Measurements from ENCODE around the gene TM2D1.

TM2D1 gene

GRCh38 chr1:61672376-61672775 is 52.6 kb downstream of the TM2D1 start:
- no peaks in the 10 kb centered on the region for H3K9me2 ChIP-seq (replicated peaks; ENCODE audit: insufficient read depth, low read length)
- H3K9me3 ChIP-seq (ENCODE audit: insufficient read depth, low read length), result no peaks in the 10 kb centered on the region
- no peaks in the 10 kb centered on the region for H3K27me3 ChIP-seq (ENCODE audit: low read length)
- no peaks in the 10 kb centered on the region for H3K36me3 ChIP-seq (ENCODE audit: low read length)
- no peak overlapping the region for H2AFZ ChIP-seq (ENCODE audit: low read depth, low read length, severe bottlenecking)
- TF ChIP-seq CTCF (IDR thresholded peaks at IDR 0.05; ENCODE audit: insufficient read depth, low read length, poor library complexity, severe bottlenecking) (no peak), EZH2phosphoT487 (conservative IDR thresholded peaks at IDR 0.05; ENCODE audit: low read length) (no peak)
- no peak overlapping the region for H3K27ac ChIP-seq (ENCODE audit: low read depth, low read length)
- no peak overlapping the region for H3K4me3 ChIP-seq (ENCODE audit: insufficient read depth, low read length, poor library complexity, severe bottlenecking)
- no peaks in the 10 kb centered on the region for H3F3A ChIP-seq (ENCODE audit: insufficient read depth)
- no peaks in the 10 kb centered on the region for H3K79me2 ChIP-seq (ENCODE audit: insufficient read depth, low read length)
- no peak overlapping the region for H3K4me2 ChIP-seq (ENCODE audit: low read depth, low read length, poor library complexity, severe bottlenecking)
- H3K9ac ChIP-seq (ENCODE audit: low read length), result no peak overlapping the region
- no peaks in the 10 kb centered on the region for H4K20me1 ChIP-seq (ENCODE audit: low read depth, low read length)

DNA sequence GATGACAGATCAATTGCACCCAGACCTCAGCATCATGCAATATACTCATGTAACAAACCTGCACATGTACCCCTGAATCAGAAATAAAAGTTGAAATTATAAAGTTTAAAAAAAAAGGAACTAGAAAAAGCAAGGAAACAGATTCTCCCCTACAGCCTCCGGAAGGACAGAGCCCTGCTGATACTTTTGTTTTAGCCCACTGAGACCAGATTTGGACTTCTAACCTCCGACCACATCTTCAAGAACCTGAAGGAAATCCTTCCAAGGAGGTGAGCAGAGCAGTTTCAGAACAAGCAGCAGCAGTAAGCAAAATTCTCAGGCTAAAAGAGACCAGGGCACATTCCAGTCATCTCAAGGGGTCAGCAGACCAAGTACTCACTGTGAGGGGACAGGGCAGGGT is 54.5 kb downstream of the TM2D1 start:
- no peaks in the 10 kb centered on the region for H3K9me3 ChIP-seq (ENCODE audit: insufficient read depth, low read length)
- no peak overlapping the region for H3K9ac ChIP-seq (ENCODE audit: low read length)
- H3K4me2 ChIP-seq (ENCODE audit: low read depth, low read length, poor library complexity, severe bottlenecking), result no peak overlapping the region
- TF ChIP-seq EZH2phosphoT487 (conservative IDR thresholded peaks at IDR 0.05; ENCODE audit: low read length), result no peak
- TF ChIP-seq CTCF (IDR thresholded peaks at IDR 0.05; ENCODE audit: insufficient read depth, low read length, poor library complexity, severe bottlenecking), result no peak
- H3K4me3 ChIP-seq (ENCODE audit: insufficient read depth, low read length, poor library complexity, severe bottlenecking), result no peak overlapping the region
- H3K79me2 ChIP-seq (ENCODE audit: insufficient read depth, low read length), result no peaks in the 10 kb centered on the region
- H3K27ac ChIP-seq (ENCODE audit: low read depth, low read length), result no peak overlapping the region
- H3K36me3 ChIP-seq (ENCODE audit: low read length), result no peaks in the 10 kb centered on the region
- H3K27me3 ChIP-seq (ENCODE audit: low read length), result no peaks in the 10 kb centered on the region
- H3K9me2 ChIP-seq (replicated peaks; ENCODE audit: insufficient read depth, low read length), result no peaks in the 10 kb centered on the region
- no peak overlapping the region for H2AFZ ChIP-seq (ENCODE audit: low read depth, low read length, severe bottlenecking)
- no peaks in the 10 kb centered on the region for H3F3A ChIP-seq (ENCODE audit: insufficient read depth)
- no peaks in the 10 kb centered on the region for H4K20me1 ChIP-seq (ENCODE audit: low read depth, low read length)

DNA sequence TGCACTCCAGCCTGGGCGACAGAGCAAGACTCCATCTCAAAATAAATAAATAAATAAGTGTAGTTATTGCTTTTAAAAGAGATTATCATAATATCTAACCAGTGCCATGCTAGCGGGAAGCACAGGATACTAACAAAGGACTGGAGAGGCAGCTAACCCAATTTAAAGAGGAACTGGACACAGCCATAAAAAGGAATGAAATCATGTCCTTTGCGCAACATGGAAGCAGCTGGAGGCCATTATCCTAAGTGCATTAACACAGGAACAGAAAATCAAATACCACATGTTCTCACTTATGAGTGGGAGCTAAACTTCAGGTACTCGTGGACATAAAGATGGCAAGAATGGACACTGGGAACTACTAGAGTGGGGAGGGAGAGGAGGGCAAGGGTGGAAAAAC is 54.9 kb downstream of the TM2D1 start:
- H2AFZ ChIP-seq (ENCODE audit: low read depth, low read length, severe bottlenecking), result no peak overlapping the region
- H3K9me2 ChIP-seq (replicated peaks; ENCODE audit: insufficient read depth, low read length), result no peaks in the 10 kb centered on the region
- no peak overlapping the region for H3K4me3 ChIP-seq (ENCODE audit: insufficient read depth, low read length, poor library complexity, severe bottlenecking)
- no peak overlapping the region for H3K27ac ChIP-seq (ENCODE audit: low read depth, low read length)
- no peak overlapping the region for H3K9ac ChIP-seq (ENCODE audit: low read length)
- H4K20me1 ChIP-seq (ENCODE audit: low read depth, low read length), result no peaks in the 10 kb centered on the region
- no peaks in the 10 kb centered on the region for H3K36me3 ChIP-seq (ENCODE audit: low read length)
- no peaks in the 10 kb centered on the region for H3F3A ChIP-seq (ENCODE audit: insufficient read depth)
- TF ChIP-seq EZH2phosphoT487 (conservative IDR thresholded peaks at IDR 0.05; ENCODE audit: low read length), result no peak
- no peak for TF ChIP-seq CTCF (IDR thresholded peaks at IDR 0.05; ENCODE audit: insufficient read depth, low read length, poor library complexity, severe bottlenecking)
- no peaks in the 10 kb centered on the region for H3K27me3 ChIP-seq (ENCODE audit: low read length)
- no peaks in the 10 kb centered on the region for H3K9me3 ChIP-seq (ENCODE audit: insufficient read depth, low read length)
- H3K79me2 ChIP-seq (ENCODE audit: insufficient read depth, low read length), result no peaks in the 10 kb centered on the region
- H3K4me2 ChIP-seq (ENCODE audit: low read depth, low read length, poor library complexity, severe bottlenecking), result no peak overlapping the region

DNA sequence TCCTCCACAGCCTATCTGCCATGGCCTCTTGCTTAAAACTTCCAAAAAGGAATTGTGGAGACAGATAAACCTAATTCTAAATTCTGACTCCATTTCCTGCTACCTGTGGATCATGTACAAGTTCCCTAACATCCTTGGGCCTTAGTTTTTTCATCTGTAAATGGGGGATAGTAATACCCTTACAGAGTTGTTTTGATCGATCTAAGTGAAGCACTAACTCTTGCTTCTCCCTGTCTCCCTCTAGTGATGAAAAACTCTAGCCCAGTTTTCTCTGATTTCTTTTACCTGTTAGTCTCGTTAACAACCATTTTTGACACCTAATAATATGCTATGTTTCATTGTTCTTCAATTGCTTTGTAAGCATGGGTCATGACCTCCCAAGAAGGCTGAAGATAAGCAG is 65.9 kb downstream of the TM2D1 start:
- TF ChIP-seq EZH2phosphoT487 (conservative IDR thresholded peaks at IDR 0.05; ENCODE audit: low read length) (no peak), CTCF (IDR thresholded peaks at IDR 0.05; ENCODE audit: insufficient read depth, low read length, poor library complexity, severe bottlenecking) (peak; percentile 20)
- H3K79me2 ChIP-seq (ENCODE audit: insufficient read depth, low read length), result no peaks in the 10 kb centered on the region
- no peaks in the 10 kb centered on the region for H3F3A ChIP-seq (ENCODE audit: insufficient read depth)
- H3K4me3 ChIP-seq (ENCODE audit: insufficient read depth, low read length, poor library complexity, severe bottlenecking), result no peak overlapping the region
- H3K9ac ChIP-seq (ENCODE audit: low read length), result no peak overlapping the region
- no peaks in the 10 kb centered on the region for H3K27me3 ChIP-seq (ENCODE audit: low read length)
- no peaks in the 10 kb centered on the region for H4K20me1 ChIP-seq (ENCODE audit: low read depth, low read length)
- no peaks in the 10 kb centered on the region for H3K9me2 ChIP-seq (replicated peaks; ENCODE audit: insufficient read depth, low read length)
- no peak overlapping the region for H3K4me2 ChIP-seq (ENCODE audit: low read depth, low read length, poor library complexity, severe bottlenecking)
- H3K9me3 ChIP-seq (ENCODE audit: insufficient read depth, low read length), result no peaks in the 10 kb centered on the region
- H3K36me3 ChIP-seq (ENCODE audit: low read length), result no peaks in the 10 kb centered on the region
- H3K27ac ChIP-seq (ENCODE audit: low read depth, low read length), result no peak overlapping the region
- no peak overlapping the region for H2AFZ ChIP-seq (ENCODE audit: low read depth, low read length, severe bottlenecking)

Measured in SU-DHL-6 (cell line).